T-helper 22 cell (primary cell): Measurements from ENCODE around the gene SSPN.
"Not testable (repeated sequence)": the region's sequence is repeated elsewhere in the genome, so short reads cannot be mapped to it uniquely, and the experiment has no call there.

Source experiments
- DNase-seq: peaks from one replicate; pipeline ENCODE4 v3.0.0-alpha.2; 2020; ENCODE audit warnings: low read depth

SSPN gene

GRCh38 chr12:26229910-26230309 lies 34.5 kb downstream of the SSPN start:
- DNase-seq: no peak

- no peak for DNase-seq
These were observed 36.1 kb downstream of the SSPN start for GRCh38 chr12:26231470-26231869.

GRCh38 chr12:26231921-26232320 lies 36.5 kb downstream of the SSPN start:
- no peak for DNase-seq

- no peak for DNase-seq
These were observed 38.3 kb downstream of the SSPN start for GRCh38 chr12:26233631-26234030.

GRCh38 chr12:26235465-26235864 lies 40.1 kb downstream of the SSPN start:
- not testable (repeated sequence) for DNase-seq

GRCh38 chr12:26238341-26239121 lies 43.2 kb downstream of the SSPN start:
- DNase-seq: no peak

- DNase-seq: no peak
These were observed 43.9 kb downstream of the SSPN start for GRCh38 chr12:26239122-26239851.

GRCh38 chr12:26239852-26240815 lies 44.8 kb downstream of the SSPN start:
- no peak for DNase-seq

- no peak for DNase-seq
These were observed 45.7 kb downstream of the SSPN start for GRCh38 chr12:26241080-26241479.

- no peak for DNase-seq
These were observed 47.3 kb downstream of the SSPN start for GRCh38 chr12:26242683-26243082.

- no peak for DNase-seq
These were observed 49.1 kb downstream of the SSPN start for GRCh38 chr12:26244503-26244902.

GRCh38 chr12:26245175-26245942 lies 50.0 kb downstream of the SSPN start:
- DNase-seq: no peak

GRCh38 chr12:26246483-26247164 lies 51.3 kb downstream of the SSPN start:
- no peak for DNase-seq

GRCh38 chr12:26247873-26248272 lies 52.5 kb downstream of the SSPN start:
- DNase-seq: no peak

- DNase-seq: no peak
These were observed 55.4 kb downstream of the SSPN start for GRCh38 chr12:26250801-26251200.

- DNase-seq: no peak
These were observed 56.2 kb downstream of the SSPN start for GRCh38 chr12:26251600-26251999.

GRCh38 chr12:26252946-26253345 lies 57.6 kb downstream of the SSPN start:
- DNase-seq: no peak

- no peak for DNase-seq
These were observed 60.7 kb downstream of the SSPN start for GRCh38 chr12:26255893-26256645.

- DNase-seq: no peak
These were observed 69.0 kb downstream of the SSPN start for GRCh38 chr12:26264215-26264838.

- no peak for DNase-seq
These were observed 70.2 kb downstream of the SSPN start for GRCh38 chr12:26265606-26266005.
